ENCODE results near the gene SERPINA3. TPM values are rescaled to one million over a fixed set of nuclear protein-coding genes. Genes with fewer than 3 reads are reported as not detected.

SERPINA3 gene
- 0.61 TPM in 1 of 2 replicates, not detected in the other for total RNA-seq

GRCh38 chr14:94612174-94612573 lies at the start of gene SERPINA3:
Gene SERPINA3, plus strand, starts transcription at chr14:94612391. Its CDS starts 2,051 bp downstream, at chr14:94614442.

GRCh38 chr14:94581127-94581999 lies 30.8 kb upstream of the SERPINA3 start, which contains the start of gene SERPINA5:
Gene SERPINA5, plus strand, starts transcription at chr14:94581426. Its CDS starts 5,937 bp downstream, at chr14:94587363.

Other genes with a start within 250 kb of the SERPINA3 start
- not detected in 2 replicates for gene SERPINA2, start 245.7 kb upstream of the SERPINA3 start, total RNA-seq
- not detected in 2 replicates for gene SERPINA1, start 223.8 kb upstream of the SERPINA3 start, total RNA-seq
- not detected in 2 replicates for gene SERPINA11, start 159.6 kb upstream of the SERPINA3 start, total RNA-seq
- not detected in 2 replicates for gene SERPINA9, start 136.2 kb upstream of the SERPINA3 start, total RNA-seq
- gene SERPINA12, start 102.9 kb upstream of the SERPINA3 start, total RNA-seq, result not detected in 2 replicates
- gene SERPINA4, start 50.9 kb upstream of the SERPINA3 start, total RNA-seq, result not detected in 2 replicates
- gene SERPINA5, start 31.0 kb upstream of the SERPINA3 start, total RNA-seq, result under 0.01 TPM in 1 of 2 replicates, not detected in the other
- gene GSC, start 157.7 kb downstream of the SERPINA3 start, total RNA-seq, result not detected in 2 replicates

All from epithelial cell of umbilical artery (primary cell).